A673 (cell line): ENCODE data around the gene THADA.

Source experiments
- CTCF ChIP-seq: fragments of 300-800, 200-600 bp; sonication (generic); conservative IDR thresholded peaks from 2 replicates; pipeline ENCODE4 v1.5.1; 2017; ENCODE audit warnings: low read depth, mild to moderate bottlenecking, antibody characterized with exemption, low read length, moderate library complexity, mixed read lengths
- EZH2 ChIP-seq: fragments of 200-600 bp; sonication (generic); IDR thresholded peaks from 2 replicates; pipeline ENCODE4 v1.6.1; 2017; ENCODE audit warnings: borderline replicate concordance, low read depth, mild to moderate bottlenecking, mixed read lengths, antibody characterized with exemption, low read length; ENCODE audit not compliant: poor library complexity, severe bottlenecking

GRCh38 chr2:43486603-43487002, 109.2 kb downstream of the THADA start:
- TF ChIP-seq CTCF = no peak
- no peak for TF ChIP-seq EZH2
